ENCODE results near the gene KCNH4. TPM values are rescaled to one million over a fixed set of nuclear protein-coding genes. Genes with fewer than 3 reads are reported as not detected.
A peak's percentile ranks its signal among the peaks of the same experiment; 100 is the strongest.

Gene KCNH4
- total RNA-seq, 1 donor from 2014 or later = not detected

DNA sequence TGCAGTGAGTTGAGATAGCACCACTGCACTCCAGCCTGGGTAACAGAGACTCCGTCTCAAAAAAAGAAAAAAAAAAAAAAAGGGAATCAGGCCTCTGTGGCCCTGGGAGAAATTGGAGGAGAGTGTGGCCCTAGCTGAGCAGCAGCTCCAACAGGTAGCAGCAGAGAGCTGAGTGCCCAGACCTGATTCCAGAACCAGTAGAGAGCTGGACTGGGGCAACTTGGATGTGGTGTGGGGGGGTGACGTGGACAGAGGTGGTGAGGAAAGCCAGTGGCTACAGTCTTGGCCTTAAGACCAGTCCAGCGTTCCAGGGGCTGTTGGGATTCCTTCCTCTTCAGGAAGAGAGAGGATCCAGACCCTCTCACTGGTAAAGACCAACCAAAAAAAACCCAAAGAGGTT is 56.7 kb downstream of the KCNH4 start:
- no peak overlapping the region for H3K4me2 ChIP-seq
- H3F3A ChIP-seq (ENCODE audit: low read depth) = peaks cover 25% of the 10 kb centered on the region
- peaks cover 4% of the 10 kb centered on the region for H3K36me3 ChIP-seq
- TF ChIP-seq, protein P1, sequence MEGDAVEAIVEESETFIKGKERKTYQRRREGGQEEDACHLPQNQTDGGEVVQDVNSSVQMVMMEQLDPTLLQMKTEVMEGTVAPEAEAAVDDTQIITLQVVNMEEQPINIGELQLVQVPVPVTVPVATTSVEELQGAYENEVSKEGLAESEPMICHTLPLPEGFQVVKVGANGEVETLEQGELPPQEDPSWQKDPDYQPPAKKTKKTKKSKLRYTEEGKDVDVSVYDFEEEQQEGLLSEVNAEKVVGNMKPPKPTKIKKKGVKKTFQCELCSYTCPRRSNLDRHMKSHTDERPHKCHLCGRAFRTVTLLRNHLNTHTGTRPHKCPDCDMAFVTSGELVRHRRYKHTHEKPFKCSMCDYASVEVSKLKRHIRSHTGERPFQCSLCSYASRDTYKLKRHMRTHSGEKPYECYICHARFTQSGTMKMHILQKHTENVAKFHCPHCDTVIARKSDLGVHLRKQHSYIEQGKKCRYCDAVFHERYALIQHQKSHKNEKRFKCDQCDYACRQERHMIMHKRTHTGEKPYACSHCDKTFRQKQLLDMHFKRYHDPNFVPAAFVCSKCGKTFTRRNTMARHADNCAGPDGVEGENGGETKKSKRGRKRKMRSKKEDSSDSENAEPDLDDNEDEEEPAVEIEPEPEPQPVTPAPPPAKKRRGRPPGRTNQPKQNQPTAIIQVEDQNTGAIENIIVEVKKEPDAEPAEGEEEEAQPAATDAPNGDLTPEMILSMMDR (IDR thresholded peaks at IDR 0.05) = no peak
- TF ChIP-seq EZH2 (IDR thresholded peaks at IDR 0.05) = no peak
- TF ChIP-seq EZH2phosphoT487 (IDR thresholded peaks at IDR 0.05) = no peak
- Mint-ChIP-seq H3K27me3 (ENCODE audit: insufficient read depth, low read depth) (peaks cover 4% of the 10 kb centered on the region), H3K27ac (no peak overlapping the region), H3K4me1 (peaks cover 9% of the 10 kb centered on the region), H3K4me3 (no peak overlapping the region), H3K36me3 (peaks cover 19% of the 10 kb centered on the region), H3K9me3 (no peaks in the 10 kb centered on the region)
- H3K4me1 ChIP-seq = peaks cover 16% of the 10 kb centered on the region
- no peak for DNase-seq (ENCODE audit: low spot score)
- H3K4me3 ChIP-seq = no peak overlapping the region
- no peak overlapping the region for H3K9ac ChIP-seq
- no peaks in the 10 kb centered on the region for H3K9me3 ChIP-seq (ENCODE audit: low read depth)
- no peaks in the 10 kb centered on the region for H3K27me3 ChIP-seq
- no peak overlapping the region for H2AFZ ChIP-seq (replicated peaks)
- no peak overlapping the region for H3K27ac ChIP-seq
- no peaks in the 10 kb centered on the region for H3K79me2 ChIP-seq (ENCODE audit: low read depth)
- no peaks in the 10 kb centered on the region for H4K20me1 ChIP-seq (ENCODE audit: low read depth)

DNA sequence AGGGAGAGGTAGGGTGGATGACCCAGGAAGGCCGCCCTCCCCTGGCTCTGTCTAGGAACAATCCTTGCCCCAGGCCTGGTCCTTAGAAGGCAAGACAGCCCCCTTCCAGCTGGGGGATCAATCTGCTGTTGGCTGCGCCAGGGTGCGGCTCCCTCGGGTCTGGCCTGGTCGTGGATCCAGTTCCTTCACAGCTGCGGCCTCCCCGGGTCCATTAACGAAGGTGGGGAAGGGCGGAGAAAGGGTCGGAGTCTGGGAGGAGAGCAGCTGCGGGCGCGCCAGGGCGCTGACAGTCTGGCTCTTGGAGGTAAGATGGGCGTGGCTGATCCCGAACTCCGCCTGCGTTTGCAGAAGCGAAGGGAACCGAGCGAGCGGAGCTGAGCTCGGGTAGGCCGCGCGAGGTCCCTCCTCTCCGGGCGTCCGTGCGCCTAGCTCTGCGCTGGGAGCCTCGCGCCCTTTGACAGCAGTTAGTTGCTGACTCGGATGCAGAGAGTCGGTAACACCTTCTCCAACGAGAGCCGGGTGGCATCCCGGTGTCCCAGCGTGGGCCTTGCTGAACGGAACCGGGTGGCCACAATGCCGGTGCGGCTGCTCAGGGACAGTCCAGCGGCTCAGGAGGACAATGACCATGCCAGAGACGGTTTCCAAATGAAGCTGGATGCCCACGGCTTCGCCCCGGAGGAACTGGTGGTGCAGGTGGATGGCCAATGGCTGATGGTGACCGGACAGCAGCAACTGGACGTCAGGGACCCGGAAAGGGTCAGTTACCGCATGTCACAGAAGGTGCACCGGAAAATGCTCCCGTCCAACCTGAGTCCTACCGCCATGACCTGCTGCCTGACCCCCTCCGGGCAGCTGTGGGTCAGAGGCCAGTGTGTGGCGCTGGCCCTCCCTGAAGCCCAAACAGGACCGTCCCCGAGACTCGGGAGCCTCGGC is 58.3 kb downstream of the KCNH4 start, which contains the start of gene HSPB9:
HSPB9 (plus strand) TSS at position 434 of the 933 bp plus-strand sequence; CDS start at position 481, 47 bp downstream.
- Histone ChIP-seq H4K20me1 (ENCODE audit: low read depth) (no peaks in the 10 kb centered on the region), H3K4me2 (peak within 1 kb of the TSS; percentile 97), H3K9me3 (ENCODE audit: low read depth) (no peaks in the 10 kb centered on the region), H3K79me2 (ENCODE audit: low read depth) (no peaks in the 10 kb centered on the region), H3K9ac (no peak within 1 kb of the TSS), H3K36me3 (peaks cover 4% of the 10 kb centered on the region), H3F3A (ENCODE audit: low read depth) (peaks cover 25% of the 10 kb centered on the region), H2AFZ (replicated peaks) (peak within 1 kb of the TSS; percentile 68), H3K4me1 (peaks cover 16% of the 10 kb centered on the region), H3K27me3 (no peaks in the 10 kb centered on the region), H3K27ac (no peak within 1 kb of the TSS), H3K4me3 (peak within 1 kb of the TSS; percentile 19)
- TF ChIP-seq EZH2phosphoT487 (IDR thresholded peaks at IDR 0.05) (no peak), EZH2 (IDR thresholded peaks at IDR 0.05) (no peak)
- TF ChIP-seq, protein P1 (IDR thresholded peaks at IDR 0.05) = no peak
- Mint-ChIP-seq H3K4me3 (peak within 1 kb of the TSS; percentile 83), H3K27ac (no peak within 1 kb of the TSS), H3K9me3 (no peaks in the 10 kb centered on the region), H3K36me3 (peaks cover 13% of the 10 kb centered on the region), H3K27me3 (ENCODE audit: insufficient read depth, low read depth) (peaks cover 4% of the 10 kb centered on the region), H3K4me1 (peaks cover 9% of the 10 kb centered on the region)
- DNase-seq (ENCODE audit: low spot score) = peak; percentile 86

DNA sequence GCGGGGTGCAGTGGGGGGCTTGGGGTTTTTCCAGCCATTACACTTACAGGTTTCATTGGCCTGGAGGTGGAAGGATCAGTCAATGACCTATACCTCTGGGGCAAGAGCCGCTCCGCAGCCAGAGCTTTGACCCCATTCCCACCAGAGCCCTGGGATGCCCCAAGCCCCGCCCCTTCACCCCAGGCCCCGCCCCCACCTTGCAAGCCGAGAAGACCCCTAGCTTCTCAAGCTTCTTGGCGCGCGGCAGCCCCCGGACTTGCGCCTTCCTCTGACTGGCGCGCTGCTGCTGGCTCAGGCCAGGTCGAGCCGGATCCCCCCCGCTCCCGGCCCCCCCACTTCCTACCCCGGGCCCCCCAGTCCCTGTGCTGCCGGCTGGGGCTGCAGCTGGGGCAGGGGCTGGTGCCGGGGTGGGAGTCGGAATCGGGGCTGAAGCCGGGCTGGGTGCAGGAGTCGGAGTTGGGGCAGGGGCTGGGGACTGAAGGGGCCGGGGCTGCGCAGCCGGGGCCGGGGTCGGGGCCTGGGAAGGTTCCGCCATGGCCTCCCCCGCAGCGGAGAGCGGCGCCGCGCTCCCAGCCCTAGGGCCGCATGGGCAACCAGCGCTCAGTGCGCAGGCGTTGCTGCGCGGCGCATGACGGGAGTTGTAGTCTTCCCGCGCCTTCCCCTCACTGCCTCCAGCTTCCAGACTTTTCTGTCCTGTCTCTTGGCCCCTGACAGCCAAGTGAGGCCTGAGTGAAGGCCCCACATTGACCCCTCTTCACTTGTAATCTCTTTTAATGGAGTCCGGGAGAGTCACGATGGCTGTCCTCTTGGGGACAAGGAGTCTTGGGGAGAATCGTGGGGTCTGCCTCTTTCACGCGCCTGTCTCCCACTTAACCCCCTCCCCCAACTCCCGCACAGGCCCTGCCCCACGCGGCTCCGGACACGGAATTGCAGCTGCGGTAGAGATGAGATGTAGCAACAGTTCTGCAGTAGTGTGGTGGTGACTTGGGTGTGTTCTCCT is 59.9 kb downstream of the KCNH4 start, which contains the start of gene KAT2A:
KAT2A (minus strand) TSS at position 598 of the 1,000 bp plus-strand sequence; CDS start at position 535, 63 bp downstream.
- H3K79me2 ChIP-seq (ENCODE audit: low read depth) = no peaks in the 10 kb centered on the region
- peak within 1 kb of the TSS; percentile 48 for H3K27ac Mint-ChIP-seq
- H3K27me3 Mint-ChIP-seq (ENCODE audit: insufficient read depth, low read depth) = peaks cover 5% of the 10 kb centered on the region
- peak within 1 kb of the TSS; percentile 99 for H2AFZ ChIP-seq (replicated peaks)
- no peaks in the 10 kb centered on the region for H3K27me3 ChIP-seq
- TF ChIP-seq EZH2 (IDR thresholded peaks at IDR 0.05) (no peak), EZH2phosphoT487 (IDR thresholded peaks at IDR 0.05) (no peak)
- TF ChIP-seq, protein P1 (IDR thresholded peaks at IDR 0.05) = no peak
- peak within 1 kb of the TSS; percentile 83 for H3K4me3 Mint-ChIP-seq
- peaks cover 25% of the 10 kb centered on the region for H3F3A ChIP-seq (ENCODE audit: low read depth)
- H3K9me3 ChIP-seq (ENCODE audit: low read depth) = no peaks in the 10 kb centered on the region
- H3K4me1 ChIP-seq = peaks cover 16% of the 10 kb centered on the region
- H4K20me1 ChIP-seq (ENCODE audit: low read depth) = no peaks in the 10 kb centered on the region
- no peaks in the 10 kb centered on the region for H3K36me3 ChIP-seq
- peak; percentile 93 for DNase-seq (ENCODE audit: low spot score)
- peak within 1 kb of the TSS; percentile 84 for H3K9ac ChIP-seq
- peaks cover 12% of the 10 kb centered on the region for H3K4me1 Mint-ChIP-seq
- H3K36me3 Mint-ChIP-seq = peaks cover 13% of the 10 kb centered on the region
- no peaks in the 10 kb centered on the region for H3K9me3 Mint-ChIP-seq
- peak within 1 kb of the TSS; percentile 64 for H3K27ac ChIP-seq
- peak within 1 kb of the TSS; percentile 97 for H3K4me2 ChIP-seq
- H3K4me3 ChIP-seq = peak within 1 kb of the TSS; percentile 97
